Panc1 (cell line): ENCODE results near the gene METTL1. TPM values are rescaled to one million over a fixed set of nuclear protein-coding genes. Genes with fewer than 3 reads are reported as not detected.

Experiments
- ATAC-seq: fragments of 200-7000 bp; cut with Tn5 transposase; 2 replicates; pipeline ENCODE4 v1.9.1; 2020; ENCODE audit warnings: mild to moderate bottlenecking, moderate library complexity
- BruUV-seq: library from RNA; stranded (reverse); fragments of 400-500 nt; replicated peaks from 2 replicates; lab custom pipeline; 2021; lab: Mats Ljungman, UMichigan
- CTCF ChIA-PET: fragments of 300-600 bp; sonication (Branson Sonifier 250); formaldehyde crosslinking; loops from one replicate; lab custom pipeline; 2022; ENCODE audit warnings: antibody characterized with exemption; lab: Charles Lee
- POLR2A ChIA-PET: fragments of 300-600 bp; sonication (Branson Sonifier 250); formaldehyde crosslinking; loops from one replicate; lab custom pipeline; 2022; ENCODE audit warnings: antibody characterized with exemption; lab: Charles Lee
- DNase-seq: peaks from one replicate; pipeline ENCODE4 v3.0.0-alpha.2; 2010; ENCODE audit warnings: low read depth, low spot score
- H3K27ac ChIP-seq: 2 replicates; pipeline ENCODE4 v1.5.1; 2011; ENCODE audit warnings: mild to moderate bottlenecking, low read length, inconsistent platforms
- H3K27me3 ChIP-seq: fragments of 200-500 bp; sonication (Bioruptor generic); 2 replicates; pipeline ENCODE4 v1.6.0; 2014; ENCODE audit warnings: low read length, inconsistent platforms; ENCODE audit not compliant: control insufficient read depth, insufficient read depth
- H3K36me3 ChIP-seq: fragments of 200-500 bp; sonication (Bioruptor generic); 2 replicates; pipeline ENCODE4 v1.5.1; 2014; ENCODE audit warnings: inconsistent platforms, mild to moderate bottlenecking, low read length, moderate library complexity; ENCODE audit not compliant: control insufficient read depth, insufficient read depth
- H3K4me1 ChIP-seq: 2 replicates; pipeline ENCODE4 v1.5.1; 2011; ENCODE audit warnings: inconsistent platforms, mild to moderate bottlenecking, low read length, moderate library complexity; ENCODE audit not compliant: control insufficient read depth, insufficient read depth
- H3K4me3 ChIP-seq, 2 experiments: 2 replicates each; pipeline ENCODE4 v1.5.1; 2011 to 2012; ENCODE audit warnings: low read depth in 2 of 2, low read length in 2 of 2, mild to moderate bottlenecking in 2 of 2, inconsistent platforms in 1 of 2, moderate library complexity in 1 of 2
- H3K9me3 ChIP-seq: fragments of 200-500 bp; sonication (Bioruptor generic); 2 replicates; pipeline ENCODE4 v1.5.1; 2014; ENCODE audit warnings: low read depth, mild to moderate bottlenecking, inconsistent platforms, low read length, moderate library complexity; ENCODE audit not compliant: control insufficient read depth, insufficient read depth
- POLR2AphosphoS5 ChIP-seq: IDR thresholded peaks from 2 replicates; pipeline ENCODE4 v1.6.1; 2012; ENCODE audit warnings: mild to moderate bottlenecking, low read depth, low read length, moderate library complexity
- SIN3A ChIP-seq: IDR thresholded peaks from 2 replicates; pipeline ENCODE4 v1.6.1; 2012; ENCODE audit warnings: low read depth, mild to moderate bottlenecking, low read length, moderate library complexity, borderline replicate concordance; ENCODE audit not compliant: insufficient read depth
- TCF7L2 ChIP-seq: IDR thresholded peaks from 2 replicates; pipeline ENCODE4 v1.6.1; 2011; ENCODE audit warnings: mild to moderate bottlenecking, low read depth, low read length, inconsistent platforms
- in situ Hi-C: cut with HindIII; loops from 2 replicates; pipeline ENCODE4 v1.10.0; 2016; ENCODE audit warnings: low sequenced_read_pairs, low pct_unique_long_range_greater_than_20kb
- intact Hi-C: fragments of 100-400 bp; cut with micrococcal nuclease; formaldehyde crosslinking; loops from one replicate; pipeline ENCODE4 v1.10.0; 2022; ENCODE audit not compliant: unreplicated experiment
- total RNA-seq: library from RNA; stranded (reverse); gene quantifications from one replicate; pipeline ENCODE4 v1.2.1, GENCODE V29; 2021; ENCODE audit not compliant: unreplicated experiment
- TF ChIP-seq, protein P1 (sequence below): fragments of 450-650 bp; IDR thresholded peaks from 2 replicates; pipeline ENCODE4 v1.5.1; 2017; ENCODE audit warnings: mild to moderate bottlenecking
- TF ChIP-seq, protein P2 (sequence below), 2 experiments: IDR thresholded peaks; 2 replicates each; pipeline ENCODE4 v1.6.1; 2011 to 2012; ENCODE audit warnings: low read depth in 2 of 2, control low read depth in 1 of 2, low read length in 1 of 2, mild to moderate bottlenecking in 1 of 2, moderate library complexity in 1 of 2; ENCODE audit not compliant: insufficient read depth in 1 of 2

METTL1 gene
- total RNA-seq, 1 experiment from 2014 or later: 46.5 TPM

DNA sequence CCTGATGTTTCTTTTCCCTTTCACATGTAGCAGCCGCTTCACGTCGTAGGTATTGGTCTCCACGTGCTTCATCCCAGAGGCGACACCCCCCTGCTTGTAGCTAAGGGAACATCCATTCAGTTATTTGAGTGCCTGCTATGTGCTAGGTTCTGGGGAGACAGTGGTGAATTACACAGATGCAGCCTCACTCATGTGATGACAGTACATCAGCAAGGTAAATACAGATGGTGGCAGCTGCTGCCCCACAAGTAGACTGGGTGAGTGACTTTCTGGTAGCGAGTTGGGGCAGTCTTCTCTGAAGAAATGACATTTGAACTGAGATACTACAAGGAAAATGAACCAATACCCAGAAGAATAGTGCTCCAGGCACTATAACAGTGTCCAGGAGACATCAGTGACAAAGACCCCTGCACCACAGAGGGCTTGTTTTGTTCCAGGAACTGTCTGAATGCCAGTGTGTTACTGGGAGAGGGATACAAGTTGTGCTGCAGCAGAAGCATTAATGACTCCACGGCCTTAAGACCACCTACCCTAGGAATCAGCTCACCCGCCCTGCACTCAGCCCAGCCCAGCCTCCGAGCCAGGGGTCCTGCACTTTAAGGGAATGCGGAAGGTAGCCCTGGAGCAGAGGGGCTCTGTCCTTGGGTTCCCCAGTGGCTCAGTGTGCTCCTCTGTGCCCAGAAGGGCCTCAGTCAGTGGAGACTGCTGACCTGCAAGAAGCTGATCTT, 39.3 kb upstream of the METTL1 start:
- in situ Hi-C loops: no loop called here
- DNase-seq (no peak), ATAC-seq (no peak)
- Histone ChIP-seq H3K4me1 (no peaks in the 10 kb centered on the region), H3K27ac (no peak overlapping the region), H3K4me3 (no peak overlapping the region), H3K27me3 (no peaks in the 10 kb centered on the region), H3K9me3 (no peaks in the 10 kb centered on the region), H3K36me3 (no peaks in the 10 kb centered on the region)
- intact Hi-C loops: no loop called here
- no TSS peak for BruUV-seq
- no peak for TF ChIP-seq SIN3A
- TF ChIP-seq TCF7L2: no peak
- no peak for TF ChIP-seq POLR2AphosphoS5
- TF ChIP-seq, protein P1, sequence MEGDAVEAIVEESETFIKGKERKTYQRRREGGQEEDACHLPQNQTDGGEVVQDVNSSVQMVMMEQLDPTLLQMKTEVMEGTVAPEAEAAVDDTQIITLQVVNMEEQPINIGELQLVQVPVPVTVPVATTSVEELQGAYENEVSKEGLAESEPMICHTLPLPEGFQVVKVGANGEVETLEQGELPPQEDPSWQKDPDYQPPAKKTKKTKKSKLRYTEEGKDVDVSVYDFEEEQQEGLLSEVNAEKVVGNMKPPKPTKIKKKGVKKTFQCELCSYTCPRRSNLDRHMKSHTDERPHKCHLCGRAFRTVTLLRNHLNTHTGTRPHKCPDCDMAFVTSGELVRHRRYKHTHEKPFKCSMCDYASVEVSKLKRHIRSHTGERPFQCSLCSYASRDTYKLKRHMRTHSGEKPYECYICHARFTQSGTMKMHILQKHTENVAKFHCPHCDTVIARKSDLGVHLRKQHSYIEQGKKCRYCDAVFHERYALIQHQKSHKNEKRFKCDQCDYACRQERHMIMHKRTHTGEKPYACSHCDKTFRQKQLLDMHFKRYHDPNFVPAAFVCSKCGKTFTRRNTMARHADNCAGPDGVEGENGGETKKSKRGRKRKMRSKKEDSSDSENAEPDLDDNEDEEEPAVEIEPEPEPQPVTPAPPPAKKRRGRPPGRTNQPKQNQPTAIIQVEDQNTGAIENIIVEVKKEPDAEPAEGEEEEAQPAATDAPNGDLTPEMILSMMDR: no peak
- ChIA-PET POLR2A (interaction anchor here (0.7 kb wide), 1 partner anchor 10 kb away, joined by 3 read pairs; no protein-coding TSS in a partner anchor), CTCF (interaction anchor here (0.5 kb wide), 1 partner anchor 21 kb away, joined by 7 read pairs; no protein-coding TSS in a partner anchor)

DNA sequence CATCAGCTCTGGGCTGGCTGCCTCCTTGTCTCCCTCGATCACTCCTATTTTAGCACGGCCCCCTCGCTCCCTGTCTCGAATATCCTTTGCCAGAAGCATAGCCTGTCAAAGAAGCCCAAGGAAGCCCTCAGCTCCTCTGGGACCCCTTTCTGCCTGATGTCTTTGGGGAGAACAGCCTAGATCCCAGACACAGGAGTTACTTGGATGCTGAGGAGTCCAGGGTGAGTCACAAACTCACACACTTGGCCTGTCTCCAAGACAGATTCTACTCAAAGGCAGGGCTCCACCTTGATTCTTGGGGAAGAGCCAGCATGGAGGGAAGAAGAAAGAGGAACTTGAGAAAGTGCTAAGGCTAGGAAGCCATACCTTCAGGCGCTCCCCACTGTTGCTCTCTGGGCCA, 38.5 kb upstream of the METTL1 start:
- intact Hi-C loops: no loop called here
- no peaks in the 10 kb centered on the region for H3K9me3 ChIP-seq
- H3K36me3 ChIP-seq: no peaks in the 10 kb centered on the region
- ChIA-PET POLR2A (no interaction called here), CTCF (interaction anchor here (0.8 kb wide), 1 partner anchor 87 kb away, joined by 3 read pairs; no protein-coding TSS in a partner anchor)
- H3K27me3 ChIP-seq: no peaks in the 10 kb centered on the region
- in situ Hi-C loops: no loop called here
- no peak for ATAC-seq
- H3K27ac ChIP-seq: no peak overlapping the region
- no peak overlapping the region for H3K4me3 ChIP-seq
- no peaks in the 10 kb centered on the region for H3K4me1 ChIP-seq
- no TSS peak for BruUV-seq
- TF ChIP-seq, protein P2, sequence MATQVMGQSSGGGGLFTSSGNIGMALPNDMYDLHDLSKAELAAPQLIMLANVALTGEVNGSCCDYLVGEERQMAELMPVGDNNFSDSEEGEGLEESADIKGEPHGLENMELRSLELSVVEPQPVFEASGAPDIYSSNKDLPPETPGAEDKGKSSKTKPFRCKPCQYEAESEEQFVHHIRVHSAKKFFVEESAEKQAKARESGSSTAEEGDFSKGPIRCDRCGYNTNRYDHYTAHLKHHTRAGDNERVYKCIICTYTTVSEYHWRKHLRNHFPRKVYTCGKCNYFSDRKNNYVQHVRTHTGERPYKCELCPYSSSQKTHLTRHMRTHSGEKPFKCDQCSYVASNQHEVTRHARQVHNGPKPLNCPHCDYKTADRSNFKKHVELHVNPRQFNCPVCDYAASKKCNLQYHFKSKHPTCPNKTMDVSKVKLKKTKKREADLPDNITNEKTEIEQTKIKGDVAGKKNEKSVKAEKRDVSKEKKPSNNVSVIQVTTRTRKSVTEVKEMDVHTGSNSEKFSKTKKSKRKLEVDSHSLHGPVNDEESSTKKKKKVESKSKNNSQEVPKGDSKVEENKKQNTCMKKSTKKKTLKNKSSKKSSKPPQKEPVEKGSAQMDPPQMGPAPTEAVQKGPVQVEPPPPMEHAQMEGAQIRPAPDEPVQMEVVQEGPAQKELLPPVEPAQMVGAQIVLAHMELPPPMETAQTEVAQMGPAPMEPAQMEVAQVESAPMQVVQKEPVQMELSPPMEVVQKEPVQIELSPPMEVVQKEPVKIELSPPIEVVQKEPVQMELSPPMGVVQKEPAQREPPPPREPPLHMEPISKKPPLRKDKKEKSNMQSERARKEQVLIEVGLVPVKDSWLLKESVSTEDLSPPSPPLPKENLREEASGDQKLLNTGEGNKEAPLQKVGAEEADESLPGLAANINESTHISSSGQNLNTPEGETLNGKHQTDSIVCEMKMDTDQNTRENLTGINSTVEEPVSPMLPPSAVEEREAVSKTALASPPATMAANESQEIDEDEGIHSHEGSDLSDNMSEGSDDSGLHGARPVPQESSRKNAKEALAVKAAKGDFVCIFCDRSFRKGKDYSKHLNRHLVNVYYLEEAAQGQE (IDR thresholded peaks at IDR 0.05; ENCODE audit: insufficient read depth in 1 of 2, low read depth in 2 of 2, low read length in 1 of 2): no peak
- TF ChIP-seq TCF7L2: no peak
- no peak for TF ChIP-seq SIN3A
- no peak for TF ChIP-seq POLR2AphosphoS5
- TF ChIP-seq, protein P1: no peak
- DNase-seq: no peak
